Measurements from ENCODE around the gene ANKRD13C.

- TF ChIP-seq, protein P1, sequence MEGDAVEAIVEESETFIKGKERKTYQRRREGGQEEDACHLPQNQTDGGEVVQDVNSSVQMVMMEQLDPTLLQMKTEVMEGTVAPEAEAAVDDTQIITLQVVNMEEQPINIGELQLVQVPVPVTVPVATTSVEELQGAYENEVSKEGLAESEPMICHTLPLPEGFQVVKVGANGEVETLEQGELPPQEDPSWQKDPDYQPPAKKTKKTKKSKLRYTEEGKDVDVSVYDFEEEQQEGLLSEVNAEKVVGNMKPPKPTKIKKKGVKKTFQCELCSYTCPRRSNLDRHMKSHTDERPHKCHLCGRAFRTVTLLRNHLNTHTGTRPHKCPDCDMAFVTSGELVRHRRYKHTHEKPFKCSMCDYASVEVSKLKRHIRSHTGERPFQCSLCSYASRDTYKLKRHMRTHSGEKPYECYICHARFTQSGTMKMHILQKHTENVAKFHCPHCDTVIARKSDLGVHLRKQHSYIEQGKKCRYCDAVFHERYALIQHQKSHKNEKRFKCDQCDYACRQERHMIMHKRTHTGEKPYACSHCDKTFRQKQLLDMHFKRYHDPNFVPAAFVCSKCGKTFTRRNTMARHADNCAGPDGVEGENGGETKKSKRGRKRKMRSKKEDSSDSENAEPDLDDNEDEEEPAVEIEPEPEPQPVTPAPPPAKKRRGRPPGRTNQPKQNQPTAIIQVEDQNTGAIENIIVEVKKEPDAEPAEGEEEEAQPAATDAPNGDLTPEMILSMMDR (IDR thresholded peaks at IDR 0.05; ENCODE audit: low read depth, low read length, missing input control): no peak
- TF ChIP-seq YY1 (IDR thresholded peaks at IDR 0.05): no peak
- no peak for TF ChIP-seq FOXA1 (IDR thresholded peaks at IDR 0.05)
- TF ChIP-seq RXRA (IDR thresholded peaks at IDR 0.05): no peak
- no peak for TF ChIP-seq EGR1 (IDR thresholded peaks at IDR 0.05; ENCODE audit: low read depth in 2 of 2)
- TF ChIP-seq, protein P2, sequence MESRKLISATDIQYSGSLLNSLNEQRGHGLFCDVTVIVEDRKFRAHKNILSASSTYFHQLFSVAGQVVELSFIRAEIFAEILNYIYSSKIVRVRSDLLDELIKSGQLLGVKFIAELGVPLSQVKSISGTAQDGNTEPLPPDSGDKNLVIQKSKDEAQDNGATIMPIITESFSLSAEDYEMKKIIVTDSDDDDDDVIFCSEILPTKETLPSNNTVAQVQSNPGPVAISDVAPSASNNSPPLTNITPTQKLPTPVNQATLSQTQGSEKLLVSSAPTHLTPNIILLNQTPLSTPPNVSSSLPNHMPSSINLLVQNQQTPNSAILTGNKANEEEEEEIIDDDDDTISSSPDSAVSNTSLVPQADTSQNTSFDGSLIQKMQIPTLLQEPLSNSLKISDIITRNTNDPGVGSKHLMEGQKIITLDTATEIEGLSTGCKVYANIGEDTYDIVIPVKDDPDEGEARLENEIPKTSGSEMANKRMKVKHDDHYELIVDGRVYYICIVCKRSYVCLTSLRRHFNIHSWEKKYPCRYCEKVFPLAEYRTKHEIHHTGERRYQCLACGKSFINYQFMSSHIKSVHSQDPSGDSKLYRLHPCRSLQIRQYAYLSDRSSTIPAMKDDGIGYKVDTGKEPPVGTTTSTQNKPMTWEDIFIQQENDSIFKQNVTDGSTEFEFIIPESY (IDR thresholded peaks at IDR 0.05): no peak
- TF ChIP-seq JUND (IDR thresholded peaks at IDR 0.05): no peak
- TF ChIP-seq HNF4A (conservative IDR thresholded peaks at IDR 0.05): no peak
Measured at GRCh38 chr1:70364439-70364838, 9.9 kb upstream of the ANKRD13C start.

Measured in liver (tissue), 3 donors.